ENCODE data around the gene MAPKBP1.

Gene MAPKBP1

DNA sequence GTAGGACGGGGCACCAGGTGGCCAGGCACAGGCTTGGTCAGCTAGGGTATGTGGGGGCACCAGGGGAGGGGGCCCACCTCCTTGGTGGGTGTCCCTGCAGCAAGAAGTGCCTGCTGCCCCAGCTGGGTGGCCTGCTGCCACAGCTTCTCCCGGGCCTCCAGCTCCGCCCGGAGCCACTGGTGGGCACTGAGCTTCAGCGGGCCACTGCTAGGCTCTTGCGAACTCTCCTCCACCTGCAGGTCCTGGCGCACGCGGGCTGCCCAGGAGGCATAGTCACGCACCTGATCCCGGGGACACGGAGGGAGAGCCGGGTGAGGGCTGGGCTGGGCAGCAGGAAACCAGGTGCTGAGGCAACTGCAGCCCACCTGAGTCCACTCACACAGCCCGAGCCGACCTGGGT is 94.0 kb downstream of the MAPKBP1 start:
- DNase-seq (ENCODE audit: low spot score), result no peak

DNA sequence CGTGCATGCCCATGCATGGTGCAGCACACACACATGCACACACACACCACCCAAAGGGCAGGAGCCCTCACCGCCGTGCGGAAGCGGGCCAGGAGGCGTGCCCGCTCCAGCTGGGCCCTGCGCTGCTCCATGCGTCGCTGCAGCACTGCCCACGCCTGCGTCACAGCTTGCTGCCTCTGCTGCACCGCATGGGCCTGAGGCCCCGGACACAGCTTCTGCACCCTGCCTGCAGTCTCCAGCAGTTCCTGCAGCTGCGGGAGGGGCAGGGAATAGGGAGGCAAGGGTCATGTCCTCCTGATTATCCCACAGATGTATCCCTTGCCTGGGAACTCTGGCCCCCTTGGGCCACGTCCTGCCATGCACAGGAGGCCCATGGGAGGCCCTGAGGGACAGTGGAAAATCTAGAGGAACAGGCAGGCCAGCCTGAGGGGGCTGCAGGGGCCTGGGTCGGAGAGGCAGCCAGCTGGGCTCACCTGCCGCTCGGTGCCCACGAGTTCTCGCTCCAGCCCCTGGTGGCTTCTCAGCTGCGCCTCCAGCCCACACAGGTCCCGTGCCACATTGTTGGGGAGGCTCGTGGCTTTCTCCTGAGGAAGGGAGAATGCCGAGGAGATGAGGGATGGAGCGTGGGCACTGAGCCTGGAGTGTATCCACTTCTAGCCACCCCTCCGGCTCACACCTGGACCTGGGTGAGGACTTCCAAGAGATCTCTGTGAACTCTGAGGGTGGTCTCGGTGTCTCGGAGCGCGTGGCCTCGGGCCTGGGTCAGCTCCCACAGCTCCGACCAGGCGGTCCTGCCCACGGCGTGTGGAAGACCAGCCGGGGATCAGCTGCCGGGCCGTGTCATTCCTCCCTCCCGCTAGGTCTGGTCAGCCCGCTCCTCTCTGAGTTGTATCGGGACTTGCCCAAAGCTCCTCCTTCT is 95.7 kb downstream of the MAPKBP1 start:
- no peak for DNase-seq (ENCODE audit: low spot score)

DNA sequence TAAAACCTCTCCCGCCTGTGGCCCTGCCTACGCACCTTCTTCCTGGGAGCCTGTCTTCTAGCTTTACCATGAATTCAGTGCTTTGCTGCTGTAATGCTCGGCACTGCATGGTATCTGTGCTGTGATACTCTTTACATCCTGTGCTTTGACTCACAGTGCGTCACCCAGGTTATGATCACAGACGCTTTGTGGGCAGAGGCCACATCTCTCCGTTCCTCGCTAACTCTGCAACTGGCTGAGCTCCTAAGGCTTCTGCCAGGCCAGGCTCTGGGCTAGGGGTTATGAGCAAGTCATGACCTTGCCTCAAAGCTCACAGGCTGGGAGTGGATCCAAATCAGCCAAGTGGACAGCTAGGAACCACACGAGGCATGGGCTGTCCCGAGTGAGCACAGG is 96.4 kb downstream of the MAPKBP1 start:
- DNase-seq (ENCODE audit: low spot score), result no peak

DNA sequence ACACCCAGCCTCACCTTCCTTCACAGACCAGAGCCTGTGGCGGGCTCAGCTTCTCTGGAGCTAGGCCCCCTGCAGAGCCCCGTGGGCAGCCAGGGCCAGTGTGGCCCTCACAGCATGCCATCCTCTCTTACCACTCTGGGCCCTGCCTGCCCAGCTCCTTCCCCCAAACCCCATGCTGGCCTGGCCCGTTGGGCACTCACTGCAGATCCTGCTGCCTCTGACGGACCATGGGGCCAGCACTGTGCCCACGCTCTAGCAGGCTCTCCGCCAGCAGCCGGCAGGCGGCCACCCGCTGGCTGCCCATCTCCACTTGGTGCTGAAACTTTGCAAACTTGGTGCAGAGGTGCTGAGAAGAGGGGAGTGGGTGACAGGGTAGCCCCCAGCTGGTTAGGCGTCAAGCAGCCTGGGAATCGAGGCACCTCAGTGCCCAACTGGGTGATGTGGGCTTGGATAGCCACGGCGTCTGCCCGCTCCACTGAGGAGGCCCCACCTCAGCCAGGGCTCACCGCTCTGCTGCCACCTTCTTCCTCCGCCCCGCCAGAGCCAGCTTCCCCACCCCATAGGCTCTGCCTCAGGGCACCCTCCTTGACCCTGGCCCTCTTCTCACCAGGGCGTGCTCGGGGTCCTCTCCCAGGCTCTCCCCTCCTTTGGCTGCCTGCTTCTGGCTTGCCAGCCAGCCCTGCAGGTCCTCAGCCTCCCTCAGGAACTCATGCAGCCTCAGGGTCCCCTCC is 97.1 kb downstream of the MAPKBP1 start:
- no peak for DNase-seq (ENCODE audit: low spot score)

DNA sequence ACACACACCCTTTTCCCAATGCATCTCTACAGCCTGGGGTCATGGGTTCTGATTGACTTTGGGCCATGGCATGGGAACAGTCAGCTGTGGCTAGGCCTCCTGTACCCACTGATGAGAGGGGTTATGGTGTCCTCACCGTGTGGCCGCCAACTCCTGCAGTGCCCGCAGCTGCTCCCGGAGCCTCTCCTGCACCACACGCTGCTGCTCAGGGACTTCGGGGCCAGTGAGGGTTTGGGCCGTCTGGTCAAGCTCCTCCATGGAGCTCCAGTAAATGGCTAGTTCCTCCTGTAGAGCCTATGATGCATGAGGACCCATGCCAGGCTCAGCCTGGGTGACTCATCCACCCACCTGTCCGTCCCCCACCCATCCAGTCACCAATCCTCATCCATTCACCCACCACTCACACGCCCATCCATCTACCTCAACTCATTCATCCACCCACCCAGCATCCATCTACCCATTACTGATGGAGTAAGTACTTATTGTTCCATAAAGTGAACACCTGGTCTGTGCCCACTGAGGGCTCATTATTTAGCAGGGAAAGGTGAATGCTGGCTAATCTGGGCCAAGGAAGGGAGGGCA is 98.0 kb downstream of the MAPKBP1 start:
- no peak for DNase-seq (ENCODE audit: low spot score)

DNA sequence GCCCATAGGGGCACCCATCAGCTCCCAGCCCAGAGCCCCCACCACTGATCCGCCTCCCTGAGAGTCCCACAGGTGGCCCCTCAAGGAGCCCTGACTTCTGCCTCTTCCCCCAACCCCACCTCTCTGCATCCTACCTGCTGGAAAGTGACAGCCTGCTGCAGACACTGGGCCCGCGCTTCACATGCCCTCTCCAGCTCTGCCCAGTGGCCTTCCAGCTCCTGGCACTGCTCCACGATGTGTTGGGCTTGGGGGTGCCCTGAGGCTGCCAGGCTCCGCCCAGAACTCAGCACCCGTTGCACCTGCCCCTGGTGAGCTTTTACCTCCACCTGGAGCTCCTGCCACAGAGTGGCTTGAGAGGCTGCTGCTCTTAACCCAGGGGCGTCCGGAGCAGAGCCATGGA is 99.4 kb downstream of the MAPKBP1 start:
- DNase-seq (ENCODE audit: low spot score), result no peak

DNA sequence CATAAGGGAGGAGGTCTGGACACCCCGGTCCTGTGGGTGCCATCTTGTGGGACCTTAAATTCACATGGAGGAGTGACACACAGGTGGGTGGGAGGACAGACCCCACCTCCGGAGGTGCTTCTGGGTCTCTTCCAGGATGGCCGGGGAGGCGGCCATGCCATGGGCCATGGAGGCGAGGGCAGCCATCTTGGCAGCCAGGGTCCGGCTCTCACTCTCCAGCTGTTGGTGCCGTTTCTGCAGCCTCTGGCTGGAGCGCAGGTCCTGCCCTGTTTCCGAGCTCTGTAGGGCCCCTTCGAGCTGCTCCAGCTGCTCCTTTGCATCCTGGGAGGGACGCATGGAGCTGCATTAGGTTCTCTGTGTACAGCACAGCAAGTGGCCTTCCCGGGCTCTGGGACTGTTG is 100.5 kb downstream of the MAPKBP1 start:
- no peak for DNase-seq (ENCODE audit: low spot score)

DNA sequence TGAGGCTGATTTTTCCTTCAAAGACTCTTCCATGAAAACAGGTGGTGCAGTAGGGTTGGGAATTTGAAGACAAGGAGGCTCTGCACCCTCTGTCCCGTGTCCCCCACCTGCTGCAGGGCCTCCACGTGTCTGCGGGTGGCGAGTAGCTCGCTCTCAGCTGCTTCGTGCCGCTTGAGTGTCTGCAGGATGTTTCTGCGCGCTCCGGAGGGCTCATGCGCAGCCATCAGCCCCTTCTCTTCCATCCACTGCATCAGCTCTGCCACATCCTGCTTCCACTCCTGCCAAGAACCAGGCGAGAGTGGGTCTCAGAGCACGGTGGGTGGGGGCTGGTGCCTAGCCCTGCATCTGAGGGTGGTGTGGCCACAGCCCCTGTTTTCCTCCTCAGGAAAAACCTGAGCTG is 101.7 kb downstream of the MAPKBP1 start:
- no peak for DNase-seq (ENCODE audit: low spot score)

DNA sequence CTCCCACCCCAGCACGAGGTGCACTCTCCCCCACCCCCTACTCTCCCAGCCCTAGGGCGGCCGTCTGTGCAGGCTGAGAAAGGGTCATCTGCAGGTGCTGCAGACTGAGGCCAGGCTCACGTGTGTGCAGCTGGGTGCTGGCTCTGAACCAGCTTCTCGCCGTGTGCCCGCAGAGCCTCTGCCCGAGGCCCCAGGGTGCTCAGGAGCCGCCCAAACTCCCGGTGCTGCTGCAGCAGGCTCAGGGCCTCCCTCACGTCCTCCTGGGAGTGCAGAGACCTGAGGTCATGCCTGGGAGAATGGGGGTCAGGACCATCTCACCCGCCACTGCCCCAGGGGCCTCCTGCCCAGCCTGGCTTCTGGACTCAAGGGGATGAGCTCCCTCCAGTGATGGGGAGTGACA is 102.4 kb downstream of the MAPKBP1 start:
- no peak for DNase-seq (ENCODE audit: low spot score)
